C4-2B (cell line): Measurements from ENCODE around the gene PMPCA.

Experiments
- CTCF ChIP-seq: fragments of 450-650 bp; conservative IDR thresholded peaks from 2 replicates; pipeline ENCODE4 v1.5.1; 2017; ENCODE audit warnings: mild to moderate bottlenecking
- ZFX ChIP-seq: fragments of 450-650 bp; IDR thresholded peaks from 2 replicates; pipeline ENCODE4 v1.6.1; 2017

GRCh38 chr9:136376457-136376856 lies 34.0 kb upstream of the PMPCA start:
- TF ChIP-seq CTCF (no peak), ZFX (no peak)
